Cardiac fibroblast (primary cell): ENCODE results near the gene SCNN1B.
"Not testable (repeated sequence)": the region's sequence is repeated elsewhere in the genome, so short reads cannot be mapped to it uniquely, and the experiment has no call there.

ENCODE experiments used
- DNase-seq, 2 donors: peaks; one replicate each; pipeline versions ENCODE4 v3.0.0 to v3.0.0-alpha.2; 2010; ENCODE audit warnings: low read depth in 2 of 2
- H3K4me3 ChIP-seq, 2 donors: replicated peaks in 1 of 2; 1 replicate in 1 of 2; 2 replicates in 1 of 2; pipeline ENCODE4 v1.5.1; 2011; ENCODE audit warnings: low read depth in 2 of 2, low read length in 2 of 2, mild to moderate bottlenecking in 2 of 2, moderate library complexity in 1 of 2
- TF ChIP-seq, protein P1 (sequence below): IDR thresholded peaks from one replicate; pipeline ENCODE4 v1.5.1; 2011; ENCODE audit warnings: low read depth, mild to moderate bottlenecking, low read length, inconsistent platforms

SCNN1B gene, protein sequence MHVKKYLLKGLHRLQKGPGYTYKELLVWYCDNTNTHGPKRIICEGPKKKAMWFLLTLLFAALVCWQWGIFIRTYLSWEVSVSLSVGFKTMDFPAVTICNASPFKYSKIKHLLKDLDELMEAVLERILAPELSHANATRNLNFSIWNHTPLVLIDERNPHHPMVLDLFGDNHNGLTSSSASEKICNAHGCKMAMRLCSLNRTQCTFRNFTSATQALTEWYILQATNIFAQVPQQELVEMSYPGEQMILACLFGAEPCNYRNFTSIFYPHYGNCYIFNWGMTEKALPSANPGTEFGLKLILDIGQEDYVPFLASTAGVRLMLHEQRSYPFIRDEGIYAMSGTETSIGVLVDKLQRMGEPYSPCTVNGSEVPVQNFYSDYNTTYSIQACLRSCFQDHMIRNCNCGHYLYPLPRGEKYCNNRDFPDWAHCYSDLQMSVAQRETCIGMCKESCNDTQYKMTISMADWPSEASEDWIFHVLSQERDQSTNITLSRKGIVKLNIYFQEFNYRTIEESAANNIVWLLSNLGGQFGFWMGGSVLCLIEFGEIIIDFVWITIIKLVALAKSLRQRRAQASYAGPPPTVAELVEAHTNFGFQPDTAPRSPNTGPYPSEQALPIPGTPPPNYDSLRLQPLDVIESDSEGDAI

DNA sequence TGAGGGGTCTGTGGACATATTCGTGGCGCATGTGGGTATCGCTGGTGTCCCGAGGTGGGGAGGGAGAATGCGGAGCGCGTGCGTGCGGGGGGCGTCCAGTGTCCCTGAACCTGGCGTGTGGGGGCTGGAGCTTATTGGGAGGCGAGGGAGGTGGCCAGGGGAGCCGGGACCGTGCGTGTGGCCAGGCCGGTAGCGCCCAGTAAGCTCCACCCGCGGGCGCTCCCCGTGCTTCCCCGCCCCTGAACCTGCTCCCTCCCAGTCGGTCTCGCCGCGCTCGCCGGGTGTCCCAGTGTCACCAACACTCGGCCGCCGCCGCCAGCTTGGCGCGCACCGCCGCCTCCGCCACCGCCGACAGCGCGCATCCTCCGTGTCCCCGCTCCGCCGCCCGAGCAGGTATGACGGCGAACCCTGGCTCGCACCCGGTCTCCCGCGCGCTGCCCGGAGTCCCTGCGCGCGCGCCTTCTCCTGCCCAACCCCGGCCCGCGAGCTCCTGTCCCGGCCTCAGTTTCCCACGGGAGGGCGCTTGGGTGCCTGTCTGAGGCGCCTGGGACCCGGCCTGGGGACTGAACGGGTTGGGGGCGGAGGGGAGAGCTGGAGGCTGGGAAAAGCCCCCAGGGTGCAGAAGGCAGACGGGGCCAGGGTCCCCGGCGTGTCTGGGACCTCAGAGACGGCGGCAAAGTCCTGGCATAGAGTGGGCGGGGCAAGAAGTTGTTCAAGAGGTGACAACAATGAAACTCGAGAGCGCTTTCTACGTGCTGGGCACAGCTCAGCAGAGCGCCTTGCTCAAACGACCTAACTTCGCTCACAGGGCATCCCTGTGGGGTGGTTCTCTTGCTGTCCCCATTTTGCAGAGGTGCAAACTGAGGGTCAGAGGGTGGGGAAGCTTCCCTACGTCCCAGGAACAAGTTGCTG, at the start of gene SCNN1B:
Gene SCNN1B (plus strand): TSS at position 258 of the 912 bp plus-strand sequence. CDS start 46,298 bp downstream, outside the sequence.
- no peak within 1 kb of the TSS for H3K4me3 ChIP-seq
- DNase-seq, result no peak
- TF ChIP-seq, protein P1, sequence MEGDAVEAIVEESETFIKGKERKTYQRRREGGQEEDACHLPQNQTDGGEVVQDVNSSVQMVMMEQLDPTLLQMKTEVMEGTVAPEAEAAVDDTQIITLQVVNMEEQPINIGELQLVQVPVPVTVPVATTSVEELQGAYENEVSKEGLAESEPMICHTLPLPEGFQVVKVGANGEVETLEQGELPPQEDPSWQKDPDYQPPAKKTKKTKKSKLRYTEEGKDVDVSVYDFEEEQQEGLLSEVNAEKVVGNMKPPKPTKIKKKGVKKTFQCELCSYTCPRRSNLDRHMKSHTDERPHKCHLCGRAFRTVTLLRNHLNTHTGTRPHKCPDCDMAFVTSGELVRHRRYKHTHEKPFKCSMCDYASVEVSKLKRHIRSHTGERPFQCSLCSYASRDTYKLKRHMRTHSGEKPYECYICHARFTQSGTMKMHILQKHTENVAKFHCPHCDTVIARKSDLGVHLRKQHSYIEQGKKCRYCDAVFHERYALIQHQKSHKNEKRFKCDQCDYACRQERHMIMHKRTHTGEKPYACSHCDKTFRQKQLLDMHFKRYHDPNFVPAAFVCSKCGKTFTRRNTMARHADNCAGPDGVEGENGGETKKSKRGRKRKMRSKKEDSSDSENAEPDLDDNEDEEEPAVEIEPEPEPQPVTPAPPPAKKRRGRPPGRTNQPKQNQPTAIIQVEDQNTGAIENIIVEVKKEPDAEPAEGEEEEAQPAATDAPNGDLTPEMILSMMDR, result no peak

DNA sequence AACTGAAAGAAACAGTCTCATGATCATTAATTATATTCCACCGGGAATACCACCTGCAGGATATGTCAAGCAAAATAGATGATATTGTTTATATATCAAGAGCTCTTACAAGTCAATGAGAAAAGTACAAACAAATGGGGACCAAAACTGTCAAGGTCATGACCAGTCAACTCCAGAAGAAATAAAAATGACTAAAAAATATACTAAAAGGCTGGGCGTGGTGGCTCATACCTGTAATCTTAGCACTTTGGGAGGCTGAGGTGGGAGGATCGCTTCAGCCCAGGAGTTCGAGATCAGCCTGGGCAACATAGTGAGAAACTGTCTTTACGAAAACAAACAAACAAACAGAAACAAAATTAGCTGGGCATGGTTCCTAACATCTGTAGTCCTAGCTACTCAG, 49.8 kb upstream of the SCNN1B start:
- no peak for DNase-seq
- H3K4me3 ChIP-seq, result no peak overlapping the region
- TF ChIP-seq, protein P1, result no peak

DNA sequence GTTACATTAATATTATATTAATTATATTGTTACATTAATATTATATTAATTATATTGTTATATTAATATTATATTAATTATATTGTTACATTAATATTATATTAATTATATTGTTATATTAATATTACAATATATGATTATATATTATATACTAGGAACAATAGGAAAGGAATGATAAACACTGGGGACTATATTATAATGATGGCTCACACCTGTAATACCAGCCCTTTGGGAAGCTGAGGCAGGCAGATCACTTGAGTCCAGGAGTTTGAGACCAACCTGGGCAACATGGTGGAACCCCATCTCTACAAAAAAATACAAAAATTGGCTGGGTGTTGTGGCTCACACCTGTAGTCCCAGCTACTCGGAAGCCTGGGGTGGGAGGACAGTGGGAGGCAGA, 48.5 kb upstream of the SCNN1B start:
- DNase-seq, H3K4me3 ChIP-seq: not testable (repeated sequence)

DNA sequence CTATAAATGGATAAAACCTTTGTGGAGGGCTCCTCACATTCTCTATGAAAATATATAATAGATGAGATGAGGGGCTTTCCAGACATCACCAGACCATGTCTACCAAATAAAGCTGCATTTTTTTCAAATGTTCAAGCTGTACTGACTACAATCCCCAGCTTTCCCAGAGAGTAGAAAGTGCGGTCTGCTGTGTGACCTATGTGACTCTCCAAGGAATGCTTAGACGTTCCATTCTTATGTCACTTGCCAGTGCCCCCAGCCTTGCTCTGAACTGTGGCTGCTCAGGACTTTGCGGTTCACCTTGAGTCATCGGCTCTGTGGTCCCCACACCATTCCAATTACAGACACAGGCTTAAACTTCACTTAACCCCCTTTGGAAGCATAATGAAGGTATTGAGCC, 47.8 kb upstream of the SCNN1B start:
- DNase-seq, result peak in 1 of 2 donors; percentile 10
- H3K4me3 ChIP-seq, result no peak overlapping the region
- TF ChIP-seq, protein P1, result no peak

DNA sequence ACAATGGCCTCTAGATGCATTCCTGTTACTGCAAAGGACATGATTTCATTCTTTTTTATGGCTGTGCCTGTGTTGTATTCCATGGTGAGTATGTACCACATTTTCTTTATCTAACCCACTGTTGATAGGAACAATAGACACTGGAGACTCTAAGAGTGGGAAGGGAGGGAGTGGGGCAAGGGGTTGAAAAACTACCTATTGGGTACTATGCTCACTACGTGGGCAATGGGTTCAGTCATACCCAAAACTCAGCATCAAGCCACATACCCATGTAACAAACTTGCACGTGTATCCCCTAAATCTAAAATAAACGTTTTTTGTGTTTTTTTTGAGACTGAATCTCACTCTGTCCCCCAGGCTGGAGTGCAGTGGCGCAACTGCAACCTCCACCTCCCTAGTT, 47.1 kb upstream of the SCNN1B start:
- no peak overlapping the region for H3K4me3 ChIP-seq
- TF ChIP-seq, protein P1, result no peak
- no peak for DNase-seq

DNA sequence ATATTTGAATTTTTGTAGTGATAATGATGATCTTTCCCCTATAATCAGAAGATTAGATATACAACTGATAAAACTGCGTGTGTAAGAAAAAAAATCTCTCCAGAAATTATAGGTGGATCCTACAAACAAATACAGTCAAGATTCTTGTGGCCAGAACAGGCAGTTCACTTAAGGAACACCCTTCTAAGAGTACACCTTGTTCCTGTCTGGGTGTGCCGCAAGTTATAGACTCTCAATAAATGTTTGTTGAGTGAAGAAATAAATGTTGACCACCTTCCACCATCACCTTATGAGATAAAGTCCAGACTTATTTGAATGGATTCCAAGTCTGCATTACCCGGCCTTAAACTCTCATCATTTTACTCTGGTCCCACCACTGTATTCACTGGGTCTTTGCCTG, 45.7 kb upstream of the SCNN1B start:
- no peak overlapping the region for H3K4me3 ChIP-seq
- DNase-seq, result no peak
- TF ChIP-seq, protein P1, result no peak
